ENCODE measurements around the gene ZNF550. TPM values are rescaled to one million over a fixed set of nuclear protein-coding genes. Genes with fewer than 3 reads are reported as not detected.
A peak's percentile ranks its signal among the peaks of the same experiment; 100 is the strongest.

The ZNF550 gene
- total and polyA plus RNA-seq, 2 of the 13 experiments (the other 11 are each of a cell fraction or from before 2014, with no cell fraction given): 8.6 to 9.1 TPM

DNA sequence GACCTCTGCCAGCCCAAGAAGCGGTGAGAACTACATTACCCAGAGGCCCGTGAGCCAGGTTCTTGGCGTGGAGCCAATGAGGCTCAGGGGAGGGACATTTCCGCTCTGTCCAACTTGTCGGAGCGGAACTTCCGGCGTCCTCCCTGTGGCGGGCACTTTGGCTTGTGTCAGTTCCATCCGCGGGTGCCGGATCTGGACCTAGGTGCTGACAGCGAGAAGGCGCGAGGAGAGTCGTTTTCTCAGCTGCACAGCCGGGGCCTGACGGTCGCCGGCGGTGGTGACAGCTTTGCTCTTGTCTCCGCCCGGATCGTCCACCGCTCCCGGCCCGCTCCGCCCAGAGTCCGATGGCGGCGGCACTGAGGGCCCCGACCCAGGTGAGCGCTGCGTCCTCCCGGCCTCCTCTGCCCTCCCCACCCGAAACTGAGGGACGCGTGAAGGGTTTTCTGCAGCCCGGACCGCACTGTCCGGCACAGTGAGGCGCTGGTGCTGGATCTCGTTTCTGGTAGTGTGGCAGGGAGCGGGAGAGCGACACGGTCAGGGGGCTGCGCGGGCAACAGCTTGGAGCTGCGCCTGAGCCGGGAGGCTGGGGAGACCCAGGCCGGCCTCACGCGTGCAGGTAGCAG, 40.2 kb upstream of the ZNF550 start, which contains the start of gene ZNF530 (continued):
- TF ChIP-seq MEIS2 (CRISPR knock-in tag; IDR thresholded peaks at IDR 0.05): no peak; the same call in 1 of the 2 replicates
- no peak for TF ChIP-seq ZNF782 (CRISPR knock-in tag; IDR thresholded peaks at IDR 0.05; ENCODE audit: borderline replicate concordance)
- TF ChIP-seq, protein P1, sequence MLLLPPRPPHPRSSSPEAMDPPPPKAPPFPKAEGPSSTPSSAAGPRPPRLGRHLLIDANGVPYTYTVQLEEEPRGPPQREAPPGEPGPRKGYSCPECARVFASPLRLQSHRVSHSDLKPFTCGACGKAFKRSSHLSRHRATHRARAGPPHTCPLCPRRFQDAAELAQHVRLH (CRISPR knock-in tag; IDR thresholded peaks at IDR 0.05; ENCODE audit: borderline replicate concordance, low read depth): peak; percentile 66; the same call in 1 of the 2 replicates
- TF ChIP-seq KAT8 (CRISPR knock-in tag; IDR thresholded peaks at IDR 0.05): peak; percentile 94
- no peak; the same call in 1 of the 2 replicates for TF ChIP-seq MIER3 (CRISPR knock-in tag; IDR thresholded peaks at IDR 0.05; ENCODE audit: borderline replicate concordance)
- peak; percentile 71 for TF ChIP-seq PITX1 (CRISPR knock-in tag; IDR thresholded peaks at IDR 0.05)
- TF ChIP-seq TAF1 (CRISPR knock-in tag; IDR thresholded peaks at IDR 0.05): peak; percentile 59; the same call in 1 of the 2 replicates
- peak; percentile 71 for TF ChIP-seq ZNF501 (CRISPR knock-in tag; IDR thresholded peaks at IDR 0.05)
- no peak for TF ChIP-seq ZNF790 (CRISPR knock-in tag; IDR thresholded peaks at IDR 0.05; ENCODE audit: borderline replicate concordance)
- no peak for TF ChIP-seq DNMT3B (CRISPR knock-in tag; conservative IDR thresholded peaks at IDR 0.05)
- TF ChIP-seq TBX2 (CRISPR knock-in tag; IDR thresholded peaks at IDR 0.05; ENCODE audit: borderline replicate concordance): peak; percentile 72; the same call in 1 of the 2 replicates
- TF ChIP-seq RXRA (CRISPR knock-in tag; IDR thresholded peaks at IDR 0.05): peak; percentile 55
- TF ChIP-seq, protein P2, sequence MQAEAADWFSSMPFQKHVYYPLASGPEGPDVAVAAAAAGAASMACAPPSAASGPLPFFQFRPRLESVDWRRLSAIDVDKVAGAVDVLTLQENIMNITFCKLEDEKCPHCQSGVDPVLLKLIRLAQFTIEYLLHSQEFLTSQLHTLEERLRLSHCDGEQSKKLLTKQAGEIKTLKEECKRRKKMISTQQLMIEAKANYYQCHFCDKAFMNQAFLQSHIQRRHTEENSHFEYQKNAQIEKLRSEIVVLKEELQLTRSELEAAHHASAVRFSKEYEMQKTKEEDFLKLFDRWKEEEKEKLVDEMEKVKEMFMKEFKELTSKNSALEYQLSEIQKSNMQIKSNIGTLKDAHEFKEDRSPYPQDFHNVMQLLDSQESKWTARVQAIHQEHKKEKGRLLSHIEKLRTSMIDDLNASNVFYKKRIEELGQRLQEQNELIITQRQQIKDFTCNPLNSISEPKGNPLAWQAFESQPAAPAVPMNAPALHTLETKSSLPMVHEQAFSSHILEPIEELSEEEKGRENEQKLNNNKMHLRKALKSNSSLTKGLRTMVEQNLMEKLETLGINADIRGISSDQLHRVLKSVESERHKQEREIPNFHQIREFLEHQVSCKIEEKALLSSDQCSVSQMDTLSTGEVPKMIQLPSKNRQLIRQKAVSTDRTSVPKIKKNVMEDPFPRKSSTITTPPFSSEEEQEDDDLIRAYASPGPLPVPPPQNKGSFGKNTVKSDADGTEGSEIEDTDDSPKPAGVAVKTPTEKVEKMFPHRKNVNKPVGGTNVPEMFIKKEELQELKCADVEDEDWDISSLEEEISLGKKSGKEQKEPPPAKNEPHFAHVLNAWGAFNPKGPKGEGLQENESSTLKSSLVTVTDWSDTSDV (CRISPR knock-in tag; IDR thresholded peaks at IDR 0.05): no peak
- peak; percentile 64 for TF ChIP-seq SMAD3 (CRISPR knock-in tag; IDR thresholded peaks at IDR 0.05)
- no peak for TF ChIP-seq SOX6 (IDR thresholded peaks at IDR 0.05)
- TF ChIP-seq SOX6 (CRISPR knock-in tag; IDR thresholded peaks at IDR 0.05): peak; percentile 41
- peak; percentile 77; the same call in 1 of the 2 replicates for TF ChIP-seq ZNF724P (CRISPR knock-in tag; IDR thresholded peaks at IDR 0.05; ENCODE audit: borderline replicate concordance)
- peak; percentile 95 for TF ChIP-seq NFIC (IDR thresholded peaks at IDR 0.05; ENCODE audit: low read length)
- peak; percentile 91 for TF ChIP-seq ZFP91 (CRISPR knock-in tag; IDR thresholded peaks at IDR 0.05; ENCODE audit: borderline replicate concordance)
- TF ChIP-seq RBM22 (optimal IDR thresholded peaks at IDR 0.05; ENCODE audit: low read length): no peak
- TF ChIP-seq FOXK2 (IDR thresholded peaks at IDR 0.05): no peak
- no peak for TF ChIP-seq MTA3 (CRISPR knock-in tag; IDR thresholded peaks at IDR 0.05)
- TF ChIP-seq SCMH1 (CRISPR knock-in tag; IDR thresholded peaks at IDR 0.05; ENCODE audit: borderline replicate concordance): no peak
- peak; percentile 58; the same call in 1 of the 2 replicates for TF ChIP-seq DMAP1 (CRISPR knock-in tag; IDR thresholded peaks at IDR 0.05)
- peak; percentile 67 for TF ChIP-seq ZFX (CRISPR knock-in tag; IDR thresholded peaks at IDR 0.05; ENCODE audit: low read depth)
- TF ChIP-seq CEBPG (CRISPR knock-in tag; IDR thresholded peaks at IDR 0.05): no peak
- no peak for TF ChIP-seq ZNF451 (CRISPR knock-in tag; IDR thresholded peaks at IDR 0.05)
- peak; percentile 73; the same call in 1 of the 2 replicates for TF ChIP-seq KMT2A (CRISPR knock-in tag; IDR thresholded peaks at IDR 0.05)
- 0 out of 2 replicates have a peak, but pooled peaks have one; percentile 40 for TF ChIP-seq ATF1 (CRISPR knock-in tag; IDR thresholded peaks at IDR 0.05)

Measured in HepG2 (cell line).